Caco-2 (cell line): ENCODE measurements around the gene CHRNA3. TPM values are rescaled to one million over a fixed set of nuclear protein-coding genes. Genes with fewer than 3 reads are reported as not detected.
"Not testable (repeated sequence)": the region's sequence is repeated elsewhere in the genome, so short reads cannot be mapped to it uniquely, and the experiment has no call there.

Experiments used
- BruUV-seq: library from RNA; stranded (reverse); fragments of 400-500 nt; replicated peaks from 2 replicates; lab custom pipeline; 2021; lab: Mats Ljungman, UMichigan
- CTCF ChIA-PET: fragments of 300-600 bp; sonication (Branson Sonifier 250); formaldehyde crosslinking; loops from one replicate; lab custom pipeline; 2022; ENCODE audit warnings: antibody characterized with exemption; lab: Charles Lee
- POLR2A ChIA-PET: fragments of 300-600 bp; sonication (Branson Sonifier 250); formaldehyde crosslinking; loops from one replicate; lab custom pipeline; 2022; ENCODE audit warnings: antibody characterized with exemption; lab: Charles Lee
- DNase-seq, 2 experiments: peaks; one replicate each; pipeline versions ENCODE4 v3.0.0 to v3.0.0-alpha.2; 2020 to 2022
- H3K27me3 ChIP-seq: replicated peaks from 2 replicates; pipeline ENCODE4 v1.6.0; 2011; ENCODE audit warnings: low read length; ENCODE audit not compliant: control insufficient read depth, insufficient read depth
- H3K36me3 ChIP-seq: 2 replicates; pipeline ENCODE4 v1.5.1; 2011; ENCODE audit warnings: low read length; ENCODE audit not compliant: control insufficient read depth, insufficient read depth
- H3K4me1 ChIP-seq: fragments of 250-450 bp; sonication (Bioruptor Pico); 2 replicates; pipeline ENCODE4 v1.5.1; 2020; ENCODE audit warnings: mild to moderate bottlenecking
- H3K4me3 ChIP-seq: 2 replicates; pipeline ENCODE4 v1.5.1; 2011; ENCODE audit warnings: low read depth, mild to moderate bottlenecking, control low read depth, low read length
- H3K9me3 ChIP-seq: fragments of 250-450 bp; sonication (Bioruptor Pico); 2 replicates; pipeline ENCODE4 v1.5.1; 2020; ENCODE audit warnings: mild to moderate bottlenecking, moderate library complexity
- H3K27ac Mint-ChIP-seq: one replicate; pipeline ENCODE4 v1.8.0; 2022; ENCODE audit warnings: mixed read lengths; ENCODE audit not compliant: unreplicated experiment
- H3K27me3 Mint-ChIP-seq: one replicate; pipeline ENCODE4 v1.8.0; 2022; ENCODE audit warnings: mixed read lengths; ENCODE audit not compliant: insufficient read depth, unreplicated experiment
- H3K36me3 Mint-ChIP-seq: one replicate; pipeline ENCODE4 v1.8.0; 2022; ENCODE audit warnings: mild to moderate bottlenecking, mixed read lengths; ENCODE audit not compliant: insufficient read depth, unreplicated experiment
- H3K4me1 Mint-ChIP-seq: one replicate; pipeline ENCODE4 v1.8.0; 2022; ENCODE audit warnings: low read depth, mixed read lengths; ENCODE audit not compliant: unreplicated experiment
- H3K4me3 Mint-ChIP-seq: one replicate; pipeline ENCODE4 v1.8.0; 2022; ENCODE audit warnings: mild to moderate bottlenecking, moderate library complexity, mixed read lengths; ENCODE audit not compliant: unreplicated experiment
- H3K9me3 Mint-ChIP-seq: one replicate; pipeline ENCODE4 v1.8.0; 2022; ENCODE audit warnings: mixed read lengths; ENCODE audit not compliant: unreplicated experiment
- intact Hi-C: fragments of 100-400 bp; cut with micrococcal nuclease; formaldehyde crosslinking; loops from one replicate; pipeline ENCODE4 v1.10.0; 2022; ENCODE audit not compliant: unreplicated experiment
- total RNA-seq: library from RNA; stranded (reverse); gene quantifications from 2 replicates; pipeline ENCODE4 v1.2.3, GENCODE V29; 2022
- TF ChIP-seq, protein P1 (sequence below), 2 experiments: fragments of 200-600 bp in 1 of 2; IDR thresholded peaks; 1 replicate in 1 of 2; 2 replicates in 1 of 2; pipeline versions ENCODE4 v1.5.1 to v1.8.0; 2011 to 2022; ENCODE audit warnings: antibody characterized with exemption in 1 of 2, control low read depth in 1 of 2, inconsistent platforms in 1 of 2, low read depth in 1 of 2, low read length in 1 of 2, mild to moderate bottlenecking in 1 of 2, moderate library complexity in 1 of 2; ENCODE audit not compliant: insufficient read depth in 1 of 2, severe bottlenecking in 1 of 2, unreplicated experiment in 1 of 2

CHRNA3 gene
- total RNA-seq, 1 experiment from 2014 or later, result not detected

DNA sequence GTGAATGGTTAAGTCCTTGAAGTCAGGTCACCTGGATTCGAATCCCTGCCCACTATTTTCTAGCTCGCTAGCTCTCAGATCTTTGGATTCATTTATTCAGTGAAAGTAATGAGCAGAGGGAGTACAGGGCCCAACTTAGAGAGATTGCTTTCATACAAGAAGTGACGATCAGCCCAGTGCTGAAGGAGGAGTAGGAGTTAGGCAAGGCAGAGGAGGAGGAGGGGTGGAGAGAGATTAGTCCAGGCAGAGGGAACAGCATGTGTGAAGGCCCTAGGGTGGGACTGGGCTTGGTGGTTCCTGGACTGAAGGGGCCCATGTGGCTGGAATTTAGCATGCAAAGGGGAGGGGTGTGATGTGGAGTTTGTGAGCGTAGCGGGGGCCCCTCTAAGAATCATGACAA lies 59.3 kb downstream of the CHRNA3 start:
- CTCF ChIA-PET, result no interaction called here
- Histone ChIP-seq H3K36me3 (no peaks in the 10 kb centered on the region), H3K27me3 (no peaks in the 10 kb centered on the region), H3K4me1 (no peaks in the 10 kb centered on the region), H3K4me3 (no peak overlapping the region), H3K9me3 (no peaks in the 10 kb centered on the region)
- Mint-ChIP-seq H3K27me3 (peaks cover 2% of the 10 kb centered on the region), H3K4me3 (no peak overlapping the region), H3K36me3 (no peaks in the 10 kb centered on the region), H3K4me1 (peaks cover 3% of the 10 kb centered on the region), H3K27ac (no peak overlapping the region), H3K9me3 (no peaks in the 10 kb centered on the region)
- no TSS peak for BruUV-seq
- intact Hi-C loops, result no loop called here
- POLR2A ChIA-PET, result no interaction called here
- no peak for DNase-seq
- TF ChIP-seq, protein P1, sequence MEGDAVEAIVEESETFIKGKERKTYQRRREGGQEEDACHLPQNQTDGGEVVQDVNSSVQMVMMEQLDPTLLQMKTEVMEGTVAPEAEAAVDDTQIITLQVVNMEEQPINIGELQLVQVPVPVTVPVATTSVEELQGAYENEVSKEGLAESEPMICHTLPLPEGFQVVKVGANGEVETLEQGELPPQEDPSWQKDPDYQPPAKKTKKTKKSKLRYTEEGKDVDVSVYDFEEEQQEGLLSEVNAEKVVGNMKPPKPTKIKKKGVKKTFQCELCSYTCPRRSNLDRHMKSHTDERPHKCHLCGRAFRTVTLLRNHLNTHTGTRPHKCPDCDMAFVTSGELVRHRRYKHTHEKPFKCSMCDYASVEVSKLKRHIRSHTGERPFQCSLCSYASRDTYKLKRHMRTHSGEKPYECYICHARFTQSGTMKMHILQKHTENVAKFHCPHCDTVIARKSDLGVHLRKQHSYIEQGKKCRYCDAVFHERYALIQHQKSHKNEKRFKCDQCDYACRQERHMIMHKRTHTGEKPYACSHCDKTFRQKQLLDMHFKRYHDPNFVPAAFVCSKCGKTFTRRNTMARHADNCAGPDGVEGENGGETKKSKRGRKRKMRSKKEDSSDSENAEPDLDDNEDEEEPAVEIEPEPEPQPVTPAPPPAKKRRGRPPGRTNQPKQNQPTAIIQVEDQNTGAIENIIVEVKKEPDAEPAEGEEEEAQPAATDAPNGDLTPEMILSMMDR (IDR thresholded peaks at IDR 0.05; ENCODE audit: insufficient read depth in 1 of 2, low read depth in 1 of 2, low read length in 1 of 2, severe bottlenecking in 1 of 2, unreplicated experiment in 1 of 2), result no peak

DNA sequence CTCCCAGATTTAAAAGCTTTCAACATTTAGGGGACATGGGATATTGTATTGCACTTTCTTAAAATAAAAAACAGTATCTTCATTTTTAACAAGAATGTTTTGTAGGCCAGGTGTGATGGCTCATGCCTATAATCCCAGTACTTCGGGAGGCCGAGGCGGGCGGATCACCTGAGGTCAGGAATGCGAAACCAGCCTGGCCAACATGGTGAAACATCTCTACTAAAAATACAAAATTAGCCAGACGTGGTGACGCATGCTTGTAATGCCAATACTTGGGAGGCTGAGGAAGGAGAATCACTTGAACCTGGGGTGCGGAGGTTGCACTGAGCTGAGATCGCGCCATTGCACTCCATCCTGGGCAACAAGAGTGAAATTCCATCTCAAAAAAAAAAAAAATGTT lies 60.6 kb downstream of the CHRNA3 start:
- H3K9me3 ChIP-seq, CTCF ChIA-PET, POLR2A ChIA-PET: not testable (repeated sequence)

DNA sequence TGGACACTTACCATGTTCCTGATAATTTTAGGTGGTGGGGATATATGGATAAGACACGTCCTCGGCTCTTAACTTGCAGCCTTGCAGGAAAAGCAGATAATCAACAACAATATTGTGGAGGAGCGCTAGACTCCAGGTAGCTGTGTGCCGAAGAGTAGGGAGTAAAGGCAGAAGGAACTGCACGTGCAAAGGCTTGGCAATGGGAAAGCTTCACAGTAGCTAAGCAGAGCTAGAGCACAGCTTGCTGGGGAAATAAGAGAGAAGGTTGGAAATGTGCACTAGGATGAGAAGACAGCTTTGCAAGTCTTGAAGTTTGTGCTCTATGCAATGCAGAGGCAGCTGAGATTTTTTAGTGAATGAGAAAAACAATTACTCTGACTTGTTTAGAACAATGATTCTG lies 68.2 kb downstream of the CHRNA3 start:
- POLR2A ChIA-PET, result interaction anchor here (0.8 kb wide), 1 partner anchor 12 kb away, joined by 3 read pairs; the partner anchor contains the start of gene PSMA4
- no peaks in the 10 kb centered on the region for H3K9me3 ChIP-seq
- H3K27ac Mint-ChIP-seq, result no peak overlapping the region
- H3K36me3 ChIP-seq, result peaks cover 1% of the 10 kb centered on the region; the same call in 1 of the 2 replicates
- no peaks in the 10 kb centered on the region for H3K4me1 ChIP-seq
- no peak overlapping the region for H3K4me3 Mint-ChIP-seq
- no peaks in the 10 kb centered on the region for H3K9me3 Mint-ChIP-seq
- no TSS peak for BruUV-seq
- H3K27me3 Mint-ChIP-seq, result no peaks in the 10 kb centered on the region
- peaks cover 16% of the 10 kb centered on the region for H3K36me3 Mint-ChIP-seq
- H3K4me1 Mint-ChIP-seq, result no peaks in the 10 kb centered on the region
- H3K27me3 ChIP-seq, result no peaks in the 10 kb centered on the region
- DNase-seq, result no peak
- CTCF ChIA-PET, result no interaction called here
- intact Hi-C loops, result no loop called here
- H3K4me3 ChIP-seq, result no peak overlapping the region
- TF ChIP-seq, protein P1 (IDR thresholded peaks at IDR 0.05; ENCODE audit: insufficient read depth in 1 of 2, low read depth in 1 of 2, low read length in 1 of 2, severe bottlenecking in 1 of 2, unreplicated experiment in 1 of 2), result no peak

More for the DNA sequence above, 60.6 kb downstream of the CHRNA3 start:
- H3K27me3 ChIP-seq, H3K27me3 Mint-ChIP-seq, H3K36me3 ChIP-seq, H3K4me3 Mint-ChIP-seq, DNase-seq, H3K4me1 Mint-ChIP-seq, H3K36me3 Mint-ChIP-seq, H3K4me1 ChIP-seq, H3K4me3 ChIP-seq, BruUV-seq, H3K9me3 Mint-ChIP-seq, H3K27ac Mint-ChIP-seq, intact Hi-C loops: not testable (repeated sequence)

DNA sequence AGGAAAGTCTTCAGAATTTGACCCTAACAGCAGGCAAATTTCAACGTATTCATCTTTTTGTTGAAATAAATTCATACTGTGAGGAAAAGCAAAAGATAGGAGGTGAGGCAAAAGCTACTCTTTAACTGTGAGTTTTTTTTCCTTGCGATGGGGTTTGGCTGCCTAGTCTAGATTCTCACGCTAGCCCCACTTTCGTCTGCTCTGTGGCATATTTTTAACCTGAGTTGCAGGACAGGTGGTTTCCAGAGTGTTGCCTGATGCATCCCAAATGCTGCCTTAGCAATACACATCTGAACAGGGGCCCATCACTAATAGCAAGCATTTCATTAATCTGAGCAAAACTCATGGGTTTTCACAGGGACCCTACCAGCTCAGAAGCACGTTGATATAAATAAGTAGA lies 68.9 kb downstream of the CHRNA3 start:
- DNase-seq, result no peak
- Histone ChIP-seq H3K4me3 (no peak overlapping the region), H3K9me3 (no peaks in the 10 kb centered on the region), H3K36me3 (peaks cover 1% of the 10 kb centered on the region), H3K4me1 (no peaks in the 10 kb centered on the region), H3K27me3 (no peaks in the 10 kb centered on the region)
- H3K4me3 Mint-ChIP-seq, result no peak overlapping the region
- intact Hi-C loops, result no loop called here
- H3K27ac Mint-ChIP-seq, result no peak overlapping the region
- ChIA-PET POLR2A (interaction anchor here (0.8 kb wide), 1 partner anchor 12 kb away, joined by 3 read pairs; the partner anchor contains the start of gene PSMA4), CTCF (no interaction called here)
- H3K9me3 Mint-ChIP-seq, result no peaks in the 10 kb centered on the region
- no peaks in the 10 kb centered on the region for H3K27me3 Mint-ChIP-seq
- TF ChIP-seq, protein P1 (IDR thresholded peaks at IDR 0.05; ENCODE audit: insufficient read depth in 1 of 2, low read depth in 1 of 2, low read length in 1 of 2, severe bottlenecking in 1 of 2, unreplicated experiment in 1 of 2), result no peak
- H3K36me3 Mint-ChIP-seq, result peaks cover 19% of the 10 kb centered on the region
- BruUV-seq, result no TSS peak
- H3K4me1 Mint-ChIP-seq, result no peaks in the 10 kb centered on the region
